HCT116 (cell line): ENCODE measurements around the gene PRLR. TPM values are rescaled to one million over a fixed set of nuclear protein-coding genes. Genes with fewer than 3 reads are reported as not detected.

Experiments used
- ATAC-seq: fragments of 200-7000 bp; cut with Tn5 transposase; 2 replicates; pipeline ENCODE4 v1.9.1; 2020; ENCODE audit warnings: mild to moderate bottlenecking, moderate library complexity
- BruUV-seq: library from RNA; stranded (reverse); fragments of 400-500 nt; replicated peaks from 2 replicates; lab custom pipeline; 2021; lab: Mats Ljungman, UMichigan
- CTCF ChIA-PET: fragments of 300-600 bp; sonication (Branson Sonifier 250); formaldehyde crosslinking; loops from one replicate; lab custom pipeline; 2021; ENCODE audit warnings: antibody characterized with exemption; lab: Charles Lee
- POLR2A ChIA-PET: fragments of 300-600, 350-600 bp; sonication (Branson Sonifier 250); formaldehyde crosslinking; loops from one replicate; lab custom pipeline; 2021; ENCODE audit warnings: antibody characterized with exemption; lab: Charles Lee
- RAD21 ChIA-PET, 2 experiments: fragments of 300-600 bp; sonication (Branson Sonifier 250); formaldehyde crosslinking; loops; one replicate each; lab custom pipeline; 2023; ENCODE audit warnings: low total read pairs in 2 of 2; ENCODE audit not compliant: uncharacterized antibody in 2 of 2, unreplicated experiment in 2 of 2, low non-redundant PET in 1 of 2; lab: Charles Lee
- DNase-seq: peaks from one replicate; pipeline ENCODE4 v3.0.0-alpha.2; 2010; ENCODE audit warnings: low read depth, low spot score
- H2AFZ ChIP-seq: fragments of 200-600 bp; shearing (Covaris generic), sonication (generic); 2 replicates; pipeline ENCODE4 v1.6.1; 2017; ENCODE audit warnings: low read depth, mixed run types, mixed read lengths, antibody characterized with exemption, low read length; ENCODE audit not compliant: poor library complexity, severe bottlenecking
- H3K27ac ChIP-seq: 2 replicates; pipeline ENCODE4 v1.5.1; 2012; ENCODE audit warnings: low read depth, low read length
- H3K27me3 ChIP-seq: fragments of 200-600 bp; sonication (generic); 2 replicates; pipeline ENCODE4 v1.6.1; 2016; ENCODE audit warnings: mixed run types, low read length, mixed read lengths; ENCODE audit not compliant: insufficient read depth
- H3K36me3 ChIP-seq, 2 experiments: fragments of 200-500 bp in 1 of 2; fragments of 200-600 bp in 1 of 2; sonication (Bioruptor generic) in 1 of 2; sonication (generic) in 1 of 2; 2 replicates each; pipeline versions ENCODE4 v1.5.1 to v1.6.1; 2014 to 2016; ENCODE audit warnings: low read length in 2 of 2, inconsistent platforms in 1 of 2, mixed read lengths in 1 of 2, mixed run types in 1 of 2; ENCODE audit not compliant: insufficient read depth in 2 of 2, control insufficient read depth in 1 of 2
- H3K4me1 ChIP-seq, 2 experiments: fragments of 200-600 bp in 1 of 2; sonication (generic) in 1 of 2; 2 replicates each; pipeline versions ENCODE4 v1.5.1 to v1.6.1; 2012 to 2017; ENCODE audit warnings: low read length in 2 of 2, inconsistent platforms in 1 of 2, mild to moderate bottlenecking in 1 of 2, mixed read lengths in 1 of 2, mixed run types in 1 of 2, moderate library complexity in 1 of 2; ENCODE audit not compliant: insufficient read depth in 2 of 2, control insufficient read depth in 1 of 2
- H3K4me2 ChIP-seq: fragments of 200-600 bp; sonication (generic); 2 replicates; pipeline ENCODE4 v1.6.1; 2017; ENCODE audit warnings: mixed run types, low read length, mixed read lengths
- H3K4me3 ChIP-seq, 2 experiments: fragments of 200-600 bp in 1 of 2; sonication (generic) in 1 of 2; replicated peaks in 1 of 2; 2 replicates each; pipeline ENCODE4 v1.5.1; 2011 to 2016; ENCODE audit warnings: low read length in 2 of 2, control low read depth in 1 of 2, low read depth in 1 of 2, mild to moderate bottlenecking in 1 of 2, mixed read lengths in 1 of 2, mixed run types in 1 of 2
- H3K79me2 ChIP-seq: fragments of 200-600 bp; sonication (generic); 2 replicates; pipeline ENCODE4 v1.6.1; 2017; ENCODE audit warnings: mild to moderate bottlenecking, mixed run types, low read length, moderate library complexity, mixed read lengths; ENCODE audit not compliant: insufficient read depth
- H3K9ac ChIP-seq: fragments of 200-600 bp; sonication (generic); 2 replicates; pipeline ENCODE4 v1.6.1; 2016; ENCODE audit warnings: low read length, mixed read lengths
- H3K9me2 ChIP-seq: fragments of 200-600 bp; sonication (generic), shearing (Covaris generic); 2 replicates; pipeline ENCODE4 v1.6.1; 2017; ENCODE audit warnings: mixed run types, mild to moderate bottlenecking, moderate library complexity; ENCODE audit not compliant: insufficient read depth
- H3K9me3 ChIP-seq, 2 experiments: fragments of 200-500 bp in 1 of 2; fragments of 200-600 bp in 1 of 2; sonication (Bioruptor generic) in 1 of 2; sonication (generic) in 1 of 2; 2 replicates each; pipeline ENCODE4 v1.6.1; 2014 to 2017; ENCODE audit warnings: low read length in 2 of 2, mixed read lengths in 2 of 2, inconsistent platforms in 1 of 2, low read depth in 1 of 2, mild to moderate bottlenecking in 1 of 2, mixed run types in 1 of 2, moderate library complexity in 1 of 2; ENCODE audit not compliant: control insufficient read depth in 1 of 2, insufficient read depth in 1 of 2
- H4K20me1 ChIP-seq: fragments of 200-600 bp; sonication (generic), shearing (Covaris generic); 2 replicates; pipeline ENCODE4 v1.6.1; 2017; ENCODE audit warnings: mixed run types, mild to moderate bottlenecking, moderate library complexity; ENCODE audit not compliant: insufficient read depth
- CEBPB ChIP-seq: IDR thresholded peaks from 2 replicates; pipeline ENCODE4 v1.6.1; 2012; ENCODE audit warnings: low read depth
- EZH2 ChIP-seq: fragments of 200-600 bp; sonication (generic); IDR thresholded peaks from 2 replicates; pipeline ENCODE4 v1.6.1; 2017; ENCODE audit warnings: antibody characterized with exemption, mixed run types
- EZH2phosphoT487 ChIP-seq: fragments of 200-600 bp; IDR thresholded peaks from 2 replicates; pipeline ENCODE4 v1.6.1; 2018; ENCODE audit warnings: antibody characterized with exemption, borderline replicate concordance
- FOSL1 ChIP-seq: IDR thresholded peaks from 2 replicates; pipeline ENCODE4 v1.6.1; 2012; ENCODE audit warnings: low read depth
- JUND ChIP-seq: IDR thresholded peaks from 2 replicates; pipeline ENCODE4 v1.6.1; 2012
- RAD21 ChIP-seq: IDR thresholded peaks from 2 replicates; pipeline ENCODE4 v1.6.1; 2012; ENCODE audit warnings: low read depth, mild to moderate bottlenecking
- REST ChIP-seq: IDR thresholded peaks from 2 replicates; pipeline ENCODE4 v1.6.1; 2012; ENCODE audit warnings: low read depth
- YY1 ChIP-seq: IDR thresholded peaks from 2 replicates; pipeline ENCODE4 v1.6.1; 2011; ENCODE audit warnings: low read length, low read depth, moderate library complexity, mild to moderate bottlenecking; ENCODE audit not compliant: insufficient replicate concordance; ENCODE audit errors: extremely low read depth
- ZFX ChIP-seq: fragments of 450-650 bp; IDR thresholded peaks from 2 replicates; pipeline ENCODE4 v1.6.1; 2017
- intact Hi-C: fragments of 100-400 bp; cut with micrococcal nuclease; formaldehyde crosslinking; loops from 2 replicates; pipeline ENCODE4 v1.10.0; 2022
- total RNA-seq: library from RNA; stranded (reverse); gene quantifications from one replicate; pipeline ENCODE4 v1.2.1, GENCODE V29; 2021; ENCODE audit not compliant: unreplicated experiment

Gene PRLR
- total RNA-seq, 1 experiment from 2014 or later: 0.10 TPM

- TF ChIP-seq REST (no peak), JUND (no peak), CEBPB (no peak), RAD21 (no peak), ZFX (no peak), FOSL1 (no peak), EZH2 (no peak), EZH2phosphoT487 (no peak), YY1 (no peak)
- Histone ChIP-seq H3K4me2 (no peak overlapping the region), H3K36me3 (no peaks in the 10 kb centered on the region), H3K9me2 (no peaks in the 10 kb centered on the region), H3K9ac (no peak overlapping the region), H3K27ac (no peak overlapping the region), H3K4me3 (no peak overlapping the region), H4K20me1 (no peaks in the 10 kb centered on the region), H2AFZ (no peak overlapping the region), H3K4me1 (no peaks in the 10 kb centered on the region), H3K27me3 (peaks cover 33% of the 10 kb centered on the region), H3K79me2 (no peaks in the 10 kb centered on the region), H3K9me3 (no peaks in the 10 kb centered on the region)
- RAD21 ChIA-PET: no interaction called here
- intact Hi-C loops: loop anchor here (10.0 kb wide), 1 partner anchor 503 kb away; no protein-coding TSS in a partner anchor
- DNase-seq: no peak
- no TSS peak for BruUV-seq
- no peak for ATAC-seq
- POLR2A ChIA-PET: no interaction called here
- CTCF ChIA-PET: no interaction called here
Observed at GRCh38 chr5:35091704-35092103, 138.6 kb downstream of the PRLR start.
